Tibial artery (tissue), 4 donors: ENCODE results near the gene ENAH.

Source experiments
- DNase-seq, 2 donors: peaks; one replicate each; pipeline ENCODE4 v3.0.0-alpha.2; 2019
- H3K27ac ChIP-seq, 2 donors: fragments of 200-600 bp; sonication (generic) in 1 of 2; 1 replicate in 1 of 2; 2 replicates in 1 of 2; pipeline ENCODE4 v1.5.1; 2018 to 2019; ENCODE audit warnings: mild to moderate bottlenecking in 1 of 2
- H3K27me3 ChIP-seq, 2 donors: fragments of 200-600 bp; sonication (generic) in 1 of 2; one replicate each; pipeline versions ENCODE4 v1.5.1 to v1.6.0; 2016 to 2019
- H3K36me3 ChIP-seq, 3 donors: fragments of 200-600 bp; sonication (generic) in 2 of 3; one replicate each; pipeline ENCODE4 v1.5.1; 2016 to 2019; ENCODE audit warnings: mild to moderate bottlenecking in 2 of 3
- H3K4me1 ChIP-seq, 4 donors: fragments of 200-600 bp; sonication (generic) in 2 of 4; 1 replicate in 3 of 4; 2 replicates in 1 of 4; pipeline ENCODE4 v1.5.1; 2016 to 2019
- H3K4me3 ChIP-seq, 2 donors: fragments of 200-600 bp; sonication (generic) in 1 of 2; 1 replicate in 1 of 2; 2 replicates in 1 of 2; pipeline ENCODE4 v1.5.1; 2018 to 2019; ENCODE audit warnings: mild to moderate bottlenecking in 2 of 2
- H3K9me3 ChIP-seq, 3 donors: fragments of 200-600 bp; sonication (generic) in 1 of 3; one replicate each; pipeline ENCODE4 v1.5.1; 2016 to 2019
- intact Hi-C: fragments of 100-400 bp; cut with DNase I; formaldehyde crosslinking; loops from one replicate; pipeline ENCODE4 v1.15.0; 2023; ENCODE audit warnings: low total_unique reads
- TF ChIP-seq, protein P1 (sequence below), 2 experiments: fragments of 200-600 bp in 1 of 2; fragments of 450-650 bp in 1 of 2; IDR thresholded peaks; one replicate each; pipeline ENCODE4 v1.5.1; 2017 to 2019; ENCODE audit warnings: antibody characterized with exemption in 2 of 2, mild to moderate bottlenecking in 1 of 2, moderate library complexity in 1 of 2

Gene ENAH

DNA sequence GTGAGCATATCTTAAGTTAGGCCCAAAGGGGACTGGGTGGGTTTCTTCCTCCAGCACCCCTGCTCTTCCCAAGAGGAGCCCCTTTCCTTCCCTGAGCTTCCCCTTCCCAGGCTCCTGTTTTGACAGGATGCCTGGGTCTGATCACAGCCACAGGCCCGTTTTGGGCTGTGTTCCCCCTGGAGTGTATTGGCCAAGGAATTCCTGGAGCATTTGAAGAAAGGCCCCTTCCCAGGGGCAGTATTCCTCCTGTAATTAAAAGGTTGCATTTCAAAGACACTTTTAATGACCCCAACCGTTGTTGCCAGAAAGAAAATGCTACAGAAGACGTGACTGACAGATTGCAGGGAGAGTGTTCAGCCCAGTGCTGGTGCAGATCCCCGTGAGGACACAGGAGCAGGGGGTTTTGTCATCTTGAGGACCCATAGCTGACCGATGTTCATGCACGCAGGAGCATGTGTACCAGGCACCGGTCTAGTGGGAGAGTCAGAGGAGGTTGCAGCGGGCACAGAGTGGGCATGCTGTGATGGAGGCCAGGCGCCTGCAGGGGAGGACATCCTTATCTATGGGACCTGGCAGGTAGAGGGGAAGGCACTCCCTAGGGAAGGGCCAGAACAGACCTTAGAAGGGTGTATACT lies 205.8 kb downstream of the ENAH start:
- peak in 1 of 2 donors; percentile 68 for DNase-seq
- Histone ChIP-seq H3K27ac (peak overlapping the region; percentile 85 to 88), H3K27me3 (no peaks in the 10 kb centered on the region), H3K4me1 (peaks cover 0 to 67% (median 34%) of the 10 kb centered on the region in 4 donors), H3K36me3 (no peaks in the 10 kb centered on the region), H3K4me3 (peak overlapping the region; percentile 36 to 47), H3K9me3 (no peaks in the 10 kb centered on the region)
- intact Hi-C loops, result no loop called here
- TF ChIP-seq, protein P1, sequence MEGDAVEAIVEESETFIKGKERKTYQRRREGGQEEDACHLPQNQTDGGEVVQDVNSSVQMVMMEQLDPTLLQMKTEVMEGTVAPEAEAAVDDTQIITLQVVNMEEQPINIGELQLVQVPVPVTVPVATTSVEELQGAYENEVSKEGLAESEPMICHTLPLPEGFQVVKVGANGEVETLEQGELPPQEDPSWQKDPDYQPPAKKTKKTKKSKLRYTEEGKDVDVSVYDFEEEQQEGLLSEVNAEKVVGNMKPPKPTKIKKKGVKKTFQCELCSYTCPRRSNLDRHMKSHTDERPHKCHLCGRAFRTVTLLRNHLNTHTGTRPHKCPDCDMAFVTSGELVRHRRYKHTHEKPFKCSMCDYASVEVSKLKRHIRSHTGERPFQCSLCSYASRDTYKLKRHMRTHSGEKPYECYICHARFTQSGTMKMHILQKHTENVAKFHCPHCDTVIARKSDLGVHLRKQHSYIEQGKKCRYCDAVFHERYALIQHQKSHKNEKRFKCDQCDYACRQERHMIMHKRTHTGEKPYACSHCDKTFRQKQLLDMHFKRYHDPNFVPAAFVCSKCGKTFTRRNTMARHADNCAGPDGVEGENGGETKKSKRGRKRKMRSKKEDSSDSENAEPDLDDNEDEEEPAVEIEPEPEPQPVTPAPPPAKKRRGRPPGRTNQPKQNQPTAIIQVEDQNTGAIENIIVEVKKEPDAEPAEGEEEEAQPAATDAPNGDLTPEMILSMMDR (IDR thresholded peaks at IDR 0.05), result no peak

DNA sequence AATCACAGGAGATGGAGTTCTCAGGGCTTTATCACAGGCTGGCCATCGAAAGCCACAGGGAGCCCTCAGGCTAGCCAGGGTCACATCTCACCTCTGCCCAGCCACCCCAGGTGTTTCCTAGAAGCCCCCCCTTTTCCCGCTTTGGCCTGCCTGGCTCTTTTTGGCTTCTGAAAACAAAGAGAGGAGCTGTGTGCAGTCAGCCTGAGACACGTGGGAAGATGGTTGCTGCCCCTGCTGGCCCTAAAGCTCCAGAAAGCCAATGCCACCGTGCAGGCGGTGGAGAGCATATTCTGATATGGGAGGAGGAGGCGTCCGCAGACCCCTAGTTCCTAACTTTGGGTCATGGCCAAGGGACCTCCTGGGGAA lies 206.3 kb downstream of the ENAH start:
- TF ChIP-seq, protein P1 (IDR thresholded peaks at IDR 0.05), result no peak
- intact Hi-C loops, result no loop called here
- Histone ChIP-seq H3K27me3 (no peaks in the 10 kb centered on the region), H3K27ac (peak overlapping the region; percentile 85 to 88), H3K4me1 (peaks cover 0 to 67% (median 34%) of the 10 kb centered on the region in 4 donors), H3K36me3 (no peaks in the 10 kb centered on the region), H3K4me3 (no peak overlapping the region), H3K9me3 (no peaks in the 10 kb centered on the region)
- DNase-seq, result peak in 1 of 2 donors; percentile 60

DNA sequence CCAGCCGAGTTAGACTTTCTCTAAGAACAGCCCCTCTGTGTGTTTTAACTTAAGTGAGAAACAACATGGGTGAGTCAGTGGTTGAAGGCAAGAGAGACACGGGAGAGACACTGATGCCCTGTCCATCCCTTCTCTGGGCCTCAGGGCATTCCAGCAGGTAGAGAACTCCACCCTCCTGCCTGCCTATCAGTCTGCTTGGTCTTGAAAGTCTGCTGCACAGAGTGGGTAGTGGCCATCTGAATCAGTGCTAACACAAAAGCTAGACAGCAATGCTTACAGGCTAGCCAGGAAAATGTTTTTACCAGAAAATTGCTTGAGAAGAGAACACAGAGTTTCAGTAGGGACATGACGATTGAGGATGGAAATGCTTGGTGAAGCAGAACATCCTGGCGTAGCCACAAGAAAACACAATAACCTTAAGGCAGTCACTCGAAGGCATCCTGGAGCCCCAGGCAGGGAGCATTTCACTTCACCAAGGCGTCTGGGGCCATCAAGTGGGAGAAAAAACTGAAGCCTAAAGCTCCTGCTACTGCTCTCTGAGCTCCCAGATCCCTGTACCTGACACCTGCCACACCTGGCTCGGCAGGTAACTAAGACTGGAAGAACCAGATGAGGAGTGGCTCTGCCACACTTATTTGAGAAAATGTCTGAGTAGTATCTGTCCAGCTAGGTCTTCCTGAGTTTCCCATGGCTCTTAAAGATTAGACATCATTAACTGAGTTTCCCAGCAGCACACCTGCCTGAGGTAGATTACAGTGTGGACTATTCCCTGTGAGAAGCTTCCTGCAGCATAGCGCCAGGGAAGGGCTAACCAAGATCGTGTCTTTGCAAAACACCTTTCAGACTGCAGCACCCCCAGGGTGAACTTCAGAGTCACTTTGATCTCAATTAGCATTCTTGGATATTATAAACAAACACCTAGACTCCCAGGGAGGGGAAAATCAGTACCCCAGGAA lies 207.0 kb downstream of the ENAH start:
- Histone ChIP-seq H3K27me3 (no peaks in the 10 kb centered on the region), H3K9me3 (no peaks in the 10 kb centered on the region), H3K4me1 (peaks cover 0 to 67% (median 34%) of the 10 kb centered on the region in 4 donors), H3K27ac (peak overlapping the region; percentile 85 to 88), H3K4me3 (no peak overlapping the region), H3K36me3 (no peaks in the 10 kb centered on the region)
- DNase-seq, result peak in 1 of 2 donors; percentile 53
- TF ChIP-seq, protein P1 (IDR thresholded peaks at IDR 0.05), result no peak
- intact Hi-C loops, result no loop called here

DNA sequence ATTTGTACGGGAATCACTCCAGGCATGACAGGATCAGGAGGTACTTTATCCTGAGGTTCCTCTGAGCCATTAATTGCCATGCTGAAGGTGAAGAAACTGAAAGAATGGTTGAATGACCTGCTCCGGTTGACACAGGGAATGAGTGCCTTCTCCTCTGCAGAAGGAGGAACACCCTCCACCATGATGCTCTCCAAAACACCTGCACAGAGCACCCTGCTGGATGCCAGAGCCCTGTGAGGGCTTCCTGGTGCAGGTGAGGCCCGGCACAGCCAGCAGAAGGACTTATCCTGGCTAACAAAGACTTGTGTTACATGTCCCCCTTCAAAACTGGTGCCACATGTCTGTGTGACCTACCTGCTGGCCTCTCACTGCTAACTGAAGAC lies 210.8 kb downstream of the ENAH start:
- intact Hi-C loops, result no loop called here
- no peaks in the 10 kb centered on the region for H3K27me3 ChIP-seq
- no peaks in the 10 kb centered on the region for H3K36me3 ChIP-seq
- peaks cover 0 to 34% (median 21%) of the 10 kb centered on the region in 4 donors for H3K4me1 ChIP-seq
- no peak overlapping the region for H3K4me3 ChIP-seq
- TF ChIP-seq, protein P1 (IDR thresholded peaks at IDR 0.05), result no peak
- DNase-seq, result no peak
- H3K27ac ChIP-seq, result peak overlapping the region in 1 of 2 donors; percentile 54
- H3K9me3 ChIP-seq, result no peaks in the 10 kb centered on the region

DNA sequence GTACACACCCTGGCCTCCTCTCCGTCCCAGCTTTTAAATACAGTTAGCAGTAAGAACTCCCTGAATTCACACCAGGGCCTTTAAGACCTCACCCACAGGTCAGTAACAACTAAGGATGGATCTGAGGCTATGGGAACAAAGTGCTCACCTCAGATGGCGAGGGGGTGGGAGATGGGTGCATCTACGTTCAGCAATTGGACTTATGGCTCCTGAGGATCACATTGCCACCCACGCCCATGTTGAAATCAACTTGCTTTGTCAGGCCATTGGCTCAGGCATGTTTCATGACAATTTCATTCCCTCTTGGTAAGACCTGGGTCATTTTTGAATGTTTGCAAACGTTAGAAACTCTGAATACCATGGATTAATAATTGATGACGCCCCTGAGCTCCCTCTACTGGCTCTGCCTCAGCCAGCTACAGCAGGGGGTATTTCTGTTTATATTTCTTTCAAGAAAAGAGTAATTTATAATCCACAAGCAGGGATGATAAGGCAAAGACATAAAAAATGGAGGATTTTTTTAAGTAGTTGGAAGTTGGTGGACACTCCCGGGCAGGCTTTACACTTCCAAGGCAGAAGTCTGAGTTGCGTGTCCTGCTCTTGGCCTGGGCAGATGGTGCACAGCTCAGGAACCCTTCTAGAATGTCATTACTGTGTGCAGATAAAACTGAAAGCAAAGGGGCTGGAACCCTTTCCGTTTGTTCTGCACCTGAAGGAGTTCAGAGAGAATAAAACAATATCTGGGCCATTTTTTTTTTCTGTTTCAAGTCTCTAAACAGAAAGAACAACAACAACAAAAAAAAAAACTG lies 211.4 kb downstream of the ENAH start:
- H3K9me3 ChIP-seq, result no peaks in the 10 kb centered on the region
- H3K36me3 ChIP-seq, result no peaks in the 10 kb centered on the region
- intact Hi-C loops, result no loop called here
- no peak overlapping the region for H3K4me3 ChIP-seq
- TF ChIP-seq, protein P1 (IDR thresholded peaks at IDR 0.05), result no peak
- H3K4me1 ChIP-seq, result peaks cover 0 to 28% (median 15%) of the 10 kb centered on the region in 4 donors
- H3K27ac ChIP-seq, result peak overlapping the region; percentile 25 to 54
- no peaks in the 10 kb centered on the region for H3K27me3 ChIP-seq
- no peak for DNase-seq
